ENCODE measurements around the gene SCFD2. TPM values are rescaled to one million over a fixed set of nuclear protein-coding genes. Genes with fewer than 3 reads are reported as not detected.

SCFD2 gene
- total RNA-seq, 6 experiments from 2014 or later = 35.2 to 46.7 (median 41.5) TPM

DNA sequence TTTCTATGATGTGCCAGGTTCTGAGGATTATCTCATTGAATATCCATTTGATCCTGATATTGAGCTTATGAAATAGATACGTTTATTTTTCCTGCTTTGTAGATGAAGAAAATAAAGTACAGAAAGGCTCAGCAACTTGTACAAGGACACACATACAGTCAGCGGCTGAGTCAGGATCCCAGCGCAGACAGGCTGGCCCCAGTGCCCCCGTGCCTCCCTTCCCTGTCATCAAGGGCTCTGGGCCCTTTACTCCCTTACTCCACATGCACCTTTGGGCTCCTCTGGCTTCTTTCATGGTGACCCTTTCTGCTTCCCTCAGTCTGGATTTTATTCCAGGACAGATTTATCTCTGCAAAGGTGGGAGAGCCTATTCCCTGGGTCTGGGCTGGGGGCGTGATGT, 490.9 kb downstream of the SCFD2 start:
- H3K9me3 Mint-ChIP-seq = no peaks in the 10 kb centered on the region
- TF ChIP-seq, protein P1, sequence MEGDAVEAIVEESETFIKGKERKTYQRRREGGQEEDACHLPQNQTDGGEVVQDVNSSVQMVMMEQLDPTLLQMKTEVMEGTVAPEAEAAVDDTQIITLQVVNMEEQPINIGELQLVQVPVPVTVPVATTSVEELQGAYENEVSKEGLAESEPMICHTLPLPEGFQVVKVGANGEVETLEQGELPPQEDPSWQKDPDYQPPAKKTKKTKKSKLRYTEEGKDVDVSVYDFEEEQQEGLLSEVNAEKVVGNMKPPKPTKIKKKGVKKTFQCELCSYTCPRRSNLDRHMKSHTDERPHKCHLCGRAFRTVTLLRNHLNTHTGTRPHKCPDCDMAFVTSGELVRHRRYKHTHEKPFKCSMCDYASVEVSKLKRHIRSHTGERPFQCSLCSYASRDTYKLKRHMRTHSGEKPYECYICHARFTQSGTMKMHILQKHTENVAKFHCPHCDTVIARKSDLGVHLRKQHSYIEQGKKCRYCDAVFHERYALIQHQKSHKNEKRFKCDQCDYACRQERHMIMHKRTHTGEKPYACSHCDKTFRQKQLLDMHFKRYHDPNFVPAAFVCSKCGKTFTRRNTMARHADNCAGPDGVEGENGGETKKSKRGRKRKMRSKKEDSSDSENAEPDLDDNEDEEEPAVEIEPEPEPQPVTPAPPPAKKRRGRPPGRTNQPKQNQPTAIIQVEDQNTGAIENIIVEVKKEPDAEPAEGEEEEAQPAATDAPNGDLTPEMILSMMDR (IDR thresholded peaks at IDR 0.05) = no peak
- peaks cover 16% of the 10 kb centered on the region for H3K36me3 Mint-ChIP-seq (ENCODE audit: low read depth)
- DNase-seq = no peak
- H3K27me3 Mint-ChIP-seq (ENCODE audit: insufficient read depth) = peaks cover 4% of the 10 kb centered on the region
- H3K4me1 Mint-ChIP-seq (ENCODE audit: low read depth) = no peaks in the 10 kb centered on the region
- H3K27ac Mint-ChIP-seq = no peak overlapping the region
- H3K4me3 Mint-ChIP-seq = no peak overlapping the region

DNA sequence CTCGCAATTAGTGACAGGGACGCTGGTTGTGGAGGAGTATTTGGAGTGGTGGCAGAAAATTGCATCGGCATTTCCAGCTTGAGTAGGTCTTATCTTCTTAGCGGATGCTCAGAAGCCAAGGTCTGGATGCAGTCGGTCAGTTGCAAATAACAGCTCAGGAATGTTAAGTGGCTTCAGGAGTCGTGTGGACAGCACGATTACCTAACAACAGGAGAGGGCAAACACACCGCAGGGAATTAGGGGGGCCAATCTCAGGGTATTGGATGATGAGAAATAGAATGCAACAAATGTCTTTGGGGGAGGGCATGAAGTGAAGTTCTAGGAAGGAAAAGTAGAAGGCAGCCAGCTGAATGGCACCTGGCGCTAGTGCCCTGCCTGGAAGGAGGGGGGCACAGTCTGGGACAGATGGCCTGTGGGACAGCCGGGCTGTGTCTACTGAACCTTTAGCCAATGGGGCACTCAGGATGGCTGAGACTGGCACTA, 492.0 kb downstream of the SCFD2 start:
- H3K4me1 Mint-ChIP-seq (ENCODE audit: low read depth) = peaks cover 4% of the 10 kb centered on the region; the same call in 1 of the 2 replicates
- TF ChIP-seq, protein P1 (IDR thresholded peaks at IDR 0.05) = no peak
- H3K36me3 Mint-ChIP-seq (ENCODE audit: low read depth) = peaks cover 16% of the 10 kb centered on the region
- no peak overlapping the region for H3K27ac Mint-ChIP-seq
- peaks cover 4% of the 10 kb centered on the region for H3K27me3 Mint-ChIP-seq (ENCODE audit: insufficient read depth)
- H3K4me3 Mint-ChIP-seq = no peak overlapping the region
- DNase-seq = no peak
- no peaks in the 10 kb centered on the region for H3K9me3 Mint-ChIP-seq

DNA sequence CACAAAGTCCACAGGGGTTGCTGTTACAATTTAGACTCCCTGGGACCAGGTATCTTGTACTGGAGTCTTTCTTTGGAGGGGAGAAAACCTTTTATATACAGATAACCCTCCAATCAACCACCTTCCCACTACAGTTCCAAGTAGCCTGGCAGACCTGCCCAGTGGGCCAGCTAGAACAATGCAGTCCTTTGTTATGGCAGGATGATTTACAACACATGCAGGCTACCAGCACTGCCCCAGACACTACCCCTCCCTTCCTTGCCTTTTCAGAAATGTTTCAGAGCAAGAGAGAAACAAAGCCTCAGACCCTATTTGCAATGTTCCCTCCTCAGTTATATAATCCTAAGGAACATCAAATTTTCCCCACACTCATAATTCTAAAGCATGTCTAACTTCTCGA, 492.7 kb downstream of the SCFD2 start:
- peaks cover 4% of the 10 kb centered on the region for H3K27me3 Mint-ChIP-seq (ENCODE audit: insufficient read depth)
- no peak for DNase-seq
- H3K27ac Mint-ChIP-seq = no peak overlapping the region
- H3K9me3 Mint-ChIP-seq = no peaks in the 10 kb centered on the region
- peaks cover 4% of the 10 kb centered on the region; the same call in 1 of the 2 replicates for H3K4me1 Mint-ChIP-seq (ENCODE audit: low read depth)
- TF ChIP-seq, protein P1 (IDR thresholded peaks at IDR 0.05) = no peak
- no peak overlapping the region for H3K4me3 Mint-ChIP-seq
- peaks cover 16% of the 10 kb centered on the region for H3K36me3 Mint-ChIP-seq (ENCODE audit: low read depth)

DNA sequence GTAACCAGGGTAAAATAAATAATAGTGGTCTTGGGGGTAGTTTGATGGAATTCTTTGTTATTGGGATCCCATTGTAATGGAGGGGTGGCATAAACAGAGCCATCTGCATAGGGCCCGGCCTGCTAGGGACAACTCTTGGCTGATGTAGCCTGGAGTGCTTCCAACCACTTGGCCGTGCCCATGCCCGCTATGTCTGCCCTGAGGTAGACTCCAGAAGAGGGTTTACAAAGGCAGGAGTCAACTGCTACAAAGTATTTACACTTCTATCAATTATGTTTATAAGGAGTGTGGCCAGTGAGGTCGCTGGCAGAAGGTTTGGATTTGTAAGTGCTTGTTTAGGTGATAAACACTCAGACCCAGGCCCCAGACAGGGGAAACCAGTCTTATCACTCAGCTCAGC, 495.6 kb downstream of the SCFD2 start:
- H3K27ac Mint-ChIP-seq = no peak overlapping the region; the same call in 1 of the 2 replicates
- H3K4me3 Mint-ChIP-seq = no peak overlapping the region
- TF ChIP-seq, protein P1 (IDR thresholded peaks at IDR 0.05) = no peak
- peaks cover under 1% of the 10 kb centered on the region for H3K27me3 Mint-ChIP-seq (ENCODE audit: insufficient read depth)
- H3K36me3 Mint-ChIP-seq (ENCODE audit: low read depth) = peaks cover 16% of the 10 kb centered on the region
- no peak for DNase-seq
- H3K4me1 Mint-ChIP-seq (ENCODE audit: low read depth) = peaks cover 4% of the 10 kb centered on the region; the same call in 1 of the 2 replicates
- H3K9me3 Mint-ChIP-seq = no peaks in the 10 kb centered on the region

DNA sequence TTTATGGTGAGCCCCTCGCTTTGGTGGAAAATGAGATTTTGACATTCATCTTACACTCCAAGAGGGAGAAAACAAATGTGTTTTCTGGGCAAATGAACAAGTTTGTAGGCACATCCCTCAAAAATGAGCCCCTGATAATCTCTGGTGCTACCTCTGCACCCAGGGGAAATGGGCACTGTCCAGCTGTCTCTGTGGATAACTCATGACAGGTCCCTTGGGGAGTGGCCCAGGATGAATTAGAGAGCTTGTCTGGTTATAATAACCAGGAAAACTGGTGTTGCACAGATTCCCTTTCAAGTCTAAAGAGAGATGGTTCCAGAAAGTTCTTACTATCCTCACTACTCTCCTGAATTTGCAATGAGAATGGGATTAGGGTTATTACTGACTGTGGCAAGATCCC, 496.2 kb downstream of the SCFD2 start:
- Mint-ChIP-seq H3K27ac (no peak overlapping the region), H3K4me1 (ENCODE audit: low read depth) (peaks cover 4% of the 10 kb centered on the region; the same call in 1 of the 2 replicates), H3K4me3 (no peak overlapping the region), H3K27me3 (ENCODE audit: insufficient read depth) (no peaks in the 10 kb centered on the region; the same call in 1 of the 2 replicates), H3K9me3 (no peaks in the 10 kb centered on the region), H3K36me3 (ENCODE audit: low read depth) (peaks cover 16% of the 10 kb centered on the region)
- DNase-seq = no peak
- TF ChIP-seq, protein P1 (IDR thresholded peaks at IDR 0.05) = no peak
